GM12891 (cell line): ENCODE data around the gene WDR46.

ENCODE experiments used
- POLR2AphosphoS5 ChIP-seq: IDR thresholded peaks from 2 replicates; pipeline ENCODE4 v1.6.1; 2011; ENCODE audit warnings: low read depth, low read length, control low read depth
- TAF1 ChIP-seq: IDR thresholded peaks from 2 replicates; pipeline ENCODE4 v1.6.1; 2011; ENCODE audit warnings: low read depth, low read length, control low read depth

GRCh38 chr6:33296797-33297405, 7.9 kb upstream of the WDR46 start:
- TF ChIP-seq POLR2AphosphoS5 (no peak), TAF1 (no peak)
